ENCODE results near the gene CFAP45. TPM values are rescaled to one million over a fixed set of nuclear protein-coding genes. Genes with fewer than 3 reads are reported as not detected.

CFAP45 gene
- total and polyA plus RNA-seq, 8 donors, result 0.30 to 1.0 (median 0.52) TPM; not detected in 4

DNA sequence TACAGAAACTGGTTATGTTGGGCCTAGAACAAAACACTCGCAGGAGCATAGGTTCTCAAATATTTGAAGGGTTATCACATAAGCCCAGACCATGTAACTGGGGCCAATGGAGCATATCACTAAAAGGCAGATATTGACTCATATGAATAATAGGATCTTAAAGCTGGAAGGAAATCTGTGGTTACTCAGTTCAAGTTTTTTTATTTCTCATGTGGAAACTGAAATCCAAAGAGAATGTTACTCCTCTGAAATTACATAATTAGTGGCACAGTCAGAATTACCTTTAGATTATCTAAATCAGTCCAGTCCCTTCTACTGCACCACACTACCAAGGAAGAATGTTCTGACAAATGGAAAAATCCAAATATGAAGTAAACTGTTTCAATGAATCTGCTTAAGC is 61.2 kb downstream of the CFAP45 start:
- H3K27ac ChIP-seq, result no peak overlapping the region
- no peaks in the 10 kb centered on the region for H3K4me1 ChIP-seq
- H3K4me3 ChIP-seq, result no peak overlapping the region
- H3K9me3 ChIP-seq, result no peaks in the 10 kb centered on the region
- DNase-seq, result no peak
- 25 to 63% (median 36%) methylated on average over 1 of the region's 1 CpG for WGBS, 5 donors
- peaks cover 0 to 54% (median 8%) of the 10 kb centered on the region in 4 donors for H3K36me3 ChIP-seq
- intact Hi-C loops (cut with DNase I; ENCODE audit: low total_unique reads), result no loop called here
- no peak for TF ChIP-seq POLR2AphosphoS5 (IDR thresholded peaks at IDR 0.05)
- TF ChIP-seq EP300 (IDR thresholded peaks at IDR 0.05), result no peak
- TF ChIP-seq POLR2A (IDR thresholded peaks at IDR 0.05), result no peak
- no peak for TF ChIP-seq CTCF (IDR thresholded peaks at IDR 0.05)
- no peaks in the 10 kb centered on the region for H3K27me3 ChIP-seq

GRCh38 chr1:159835862-159836525 is 64.0 kb downstream of the CFAP45 start:
- Histone ChIP-seq H3K27ac (no peak overlapping the region), H3K4me3 (no peak overlapping the region), H3K9me3 (no peaks in the 10 kb centered on the region), H3K36me3 (peaks cover 0 to 54% (median 8%) of the 10 kb centered on the region in 4 donors), H3K4me1 (peaks cover 0 to 9% (median 3%) of the 10 kb centered on the region in 4 donors), H3K27me3 (no peaks in the 10 kb centered on the region)
- WGBS, 5 donors, result 81 to 90% (median 85%) methylated on average over 8 of the region's 8 CpGs
- TF ChIP-seq CTCF (IDR thresholded peaks at IDR 0.05), result no peak
- no peak for TF ChIP-seq POLR2AphosphoS5 (IDR thresholded peaks at IDR 0.05)
- TF ChIP-seq EP300 (IDR thresholded peaks at IDR 0.05), result no peak
- no peak for TF ChIP-seq POLR2A (IDR thresholded peaks at IDR 0.05)
- no peak for DNase-seq
- intact Hi-C loops (cut with DNase I; ENCODE audit: low total_unique reads), result no loop called here

DNA sequence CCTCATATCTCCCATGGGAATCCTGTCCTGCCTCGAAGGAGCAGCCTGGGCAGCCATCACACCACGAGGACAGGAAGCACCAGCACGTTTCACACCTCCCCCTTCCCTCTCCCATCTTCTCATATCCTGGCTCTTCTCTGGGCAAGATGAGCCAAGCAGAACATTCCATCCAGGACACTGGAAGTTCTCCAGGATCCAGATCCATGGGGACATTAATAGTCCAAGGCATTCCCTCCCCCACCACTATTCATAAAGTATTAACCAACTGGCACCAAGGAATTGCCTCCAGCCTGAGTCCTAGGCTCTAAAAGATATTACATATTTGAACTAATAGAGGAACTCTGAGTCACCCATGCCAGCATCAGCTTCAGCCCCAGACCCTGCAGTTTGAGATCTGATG is 64.6 kb downstream of the CFAP45 start:
- peaks cover 0 to 50% (median 8%) of the 10 kb centered on the region in 4 donors for H3K36me3 ChIP-seq
- no peak for TF ChIP-seq CTCF (IDR thresholded peaks at IDR 0.05)
- TF ChIP-seq POLR2A (IDR thresholded peaks at IDR 0.05), result no peak
- no peak for TF ChIP-seq POLR2AphosphoS5 (IDR thresholded peaks at IDR 0.05)
- no peak for TF ChIP-seq EP300 (IDR thresholded peaks at IDR 0.05)
- H3K4me3 ChIP-seq, result no peak overlapping the region
- H3K4me1 ChIP-seq, result peaks cover 0 to 10% (median 3%) of the 10 kb centered on the region in 4 donors
- H3K27me3 ChIP-seq, result no peaks in the 10 kb centered on the region
- no peaks in the 10 kb centered on the region for H3K9me3 ChIP-seq
- H3K27ac ChIP-seq, result no peak overlapping the region
- no peak for DNase-seq
- WGBS, 5 donors, result 66 to 82% (median 78%) methylated on average over 3 of the region's 3 CpGs
- intact Hi-C loops (cut with DNase I; ENCODE audit: low total_unique reads), result no loop called here

DNA sequence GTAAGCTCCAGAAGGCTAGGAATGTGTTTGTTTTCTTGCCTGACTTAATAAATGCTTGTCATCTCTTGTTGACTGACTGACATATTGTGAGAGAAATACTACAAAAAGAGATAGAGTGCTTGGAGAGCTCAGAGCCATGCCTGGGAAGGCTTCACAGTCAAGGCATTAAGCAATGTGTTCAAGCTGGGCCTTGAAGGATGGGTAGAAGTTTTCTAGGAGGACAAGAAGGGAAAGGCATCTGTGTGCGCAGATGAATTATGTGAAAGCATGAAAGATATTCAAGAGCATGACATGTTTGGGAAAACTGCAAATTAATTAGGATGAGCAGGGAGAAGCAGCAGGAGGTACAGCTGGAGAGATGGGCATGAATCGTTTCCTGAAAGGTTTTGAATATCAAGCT is 67.7 kb downstream of the CFAP45 start:
- H3K27ac ChIP-seq, result no peak overlapping the region
- H3K27me3 ChIP-seq, result no peaks in the 10 kb centered on the region
- WGBS, 5 donors, result 92 to 97% (median 95%) methylated on average over 2 of the region's 2 CpGs
- H3K36me3 ChIP-seq, result peaks cover 0 to 30% (median 8%) of the 10 kb centered on the region in 4 donors
- DNase-seq, result no peak
- H3K9me3 ChIP-seq, result no peaks in the 10 kb centered on the region
- TF ChIP-seq EP300 (IDR thresholded peaks at IDR 0.05) (no peak), POLR2A (IDR thresholded peaks at IDR 0.05) (no peak), POLR2AphosphoS5 (IDR thresholded peaks at IDR 0.05) (no peak), CTCF (IDR thresholded peaks at IDR 0.05) (no peak)
- H3K4me1 ChIP-seq, result peaks cover 0 to 35% (median 7%) of the 10 kb centered on the region in 4 donors
- H3K4me3 ChIP-seq, result no peak overlapping the region
- intact Hi-C loops (cut with DNase I; ENCODE audit: low total_unique reads), result no loop called here
